Measurements from ENCODE around the gene ELF3. TPM values are rescaled to one million over a fixed set of nuclear protein-coding genes. Genes with fewer than 3 reads are reported as not detected.
"Not testable (repeated sequence)": the region's sequence is repeated elsewhere in the genome, so short reads cannot be mapped to it uniquely, and the experiment has no call there.

ELF3 gene
- total RNA-seq, 1 experiment from 2014 or later = 3.8 TPM

DNA sequence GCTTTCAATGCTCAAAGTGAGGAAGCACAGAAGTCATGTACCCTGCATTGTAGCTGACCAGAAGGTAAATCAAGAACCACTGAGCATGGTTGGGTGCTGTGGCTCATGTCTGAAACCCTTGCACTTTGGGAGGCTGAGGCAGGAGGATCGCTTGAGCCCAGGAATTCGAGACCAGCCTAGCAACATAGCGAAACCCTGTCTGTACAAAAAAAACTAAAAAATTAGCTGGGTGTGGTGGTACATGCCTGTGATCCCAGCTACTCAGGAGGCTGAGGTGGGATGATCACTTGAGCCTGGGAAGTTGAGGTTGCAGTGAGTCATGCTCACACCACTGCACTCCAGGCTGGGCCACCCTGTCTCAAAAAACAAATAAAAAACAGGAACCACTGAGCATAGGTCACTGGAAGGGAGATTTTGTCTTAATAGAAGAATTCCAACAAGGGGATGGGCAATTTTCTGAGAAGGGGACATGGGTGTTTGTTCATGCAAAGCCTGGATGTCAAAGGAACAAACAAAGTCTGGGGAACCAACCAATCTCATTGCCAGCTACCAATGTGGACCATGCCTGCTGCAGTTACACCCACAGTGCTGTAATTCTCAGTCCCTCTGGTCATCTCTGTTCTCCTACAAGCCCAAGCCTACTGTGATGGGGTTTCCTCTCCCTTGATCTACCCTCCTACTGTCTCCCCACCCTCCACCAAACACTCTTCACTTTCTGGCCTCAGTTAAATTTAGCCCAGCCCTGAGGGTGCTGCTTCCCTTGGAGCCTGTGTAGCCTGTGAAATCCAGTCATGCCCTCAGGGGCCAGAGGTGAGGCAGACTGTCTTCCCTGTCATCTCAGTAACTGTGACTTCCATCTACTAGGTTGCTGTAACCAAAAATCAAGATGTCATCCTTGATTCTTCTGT lies 47.9 kb downstream of the ELF3 start:
- in situ Hi-C loops (cut with HindIII; ENCODE audit: low sequenced_read_pairs) = no loop called here
- DNase-seq (ENCODE audit: low spot score) = no peak

DNA sequence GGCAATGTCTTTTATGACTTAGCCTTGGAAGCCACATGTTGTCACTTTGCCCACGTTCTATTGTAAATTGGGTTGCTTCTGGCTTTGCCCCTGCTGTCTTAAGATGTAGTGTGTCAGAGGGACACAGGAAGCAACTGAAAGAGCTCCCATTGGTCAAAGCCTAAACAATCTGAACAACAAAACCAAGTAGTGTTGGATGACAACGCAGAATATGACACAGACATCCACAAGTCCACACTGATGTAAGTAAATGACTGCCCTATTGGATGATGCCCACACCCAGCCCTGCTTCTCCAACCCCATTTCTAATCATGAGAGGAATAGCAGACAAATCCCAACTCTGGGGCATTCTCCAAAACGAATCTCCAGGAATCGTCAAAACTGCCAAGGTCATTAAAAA lies 50.7 kb downstream of the ELF3 start:
- in situ Hi-C loops (cut with HindIII; ENCODE audit: low sequenced_read_pairs) = no loop called here

DNA sequence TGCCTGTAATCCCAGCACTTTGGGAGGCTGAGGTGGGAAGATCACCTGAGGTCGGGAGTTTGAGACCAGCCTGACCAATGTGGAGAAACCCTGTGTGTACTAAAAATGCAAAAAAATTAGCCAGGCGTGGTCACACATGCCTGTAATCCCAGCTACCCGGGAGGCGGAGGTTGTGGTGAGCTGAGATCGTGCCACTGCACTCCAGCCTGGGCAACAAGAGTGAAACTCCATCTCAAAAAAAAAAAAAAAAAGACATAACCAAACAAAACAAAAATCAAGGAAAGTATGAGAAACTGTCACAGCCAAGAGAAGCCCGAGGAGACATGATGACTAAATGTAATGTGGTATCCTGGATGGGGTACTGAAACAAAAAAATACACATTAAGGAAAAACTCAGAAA lies 51.4 kb downstream of the ELF3 start:
- DNase-seq (ENCODE audit: low spot score); in situ Hi-C loops (cut with HindIII; ENCODE audit: low sequenced_read_pairs): not testable (repeated sequence)

More for the DNA sequence above, 50.7 kb downstream of the ELF3 start:
- no peak for DNase-seq (ENCODE audit: low spot score)

DNA sequence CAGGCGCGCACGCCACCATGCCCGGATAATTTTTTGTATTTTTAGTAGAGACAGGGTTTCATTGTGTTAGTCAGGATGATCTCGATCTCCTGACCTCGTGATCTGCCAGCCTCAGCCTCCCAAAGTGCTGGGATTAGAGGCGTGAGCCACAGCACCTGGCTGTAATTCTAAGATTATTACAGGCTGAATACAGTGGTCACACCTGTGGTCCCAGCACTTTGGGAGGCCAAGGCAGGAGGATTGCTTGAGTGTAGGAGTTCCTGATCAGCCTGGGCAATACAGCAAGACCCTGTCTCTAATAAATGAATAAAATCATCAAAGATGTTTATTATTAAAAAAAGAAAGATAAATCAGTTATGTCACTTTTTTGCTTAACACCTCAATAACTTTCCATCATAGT lies 52.2 kb downstream of the ELF3 start:
- DNase-seq (ENCODE audit: low spot score); in situ Hi-C loops (cut with HindIII; ENCODE audit: low sequenced_read_pairs): not testable (repeated sequence)

DNA sequence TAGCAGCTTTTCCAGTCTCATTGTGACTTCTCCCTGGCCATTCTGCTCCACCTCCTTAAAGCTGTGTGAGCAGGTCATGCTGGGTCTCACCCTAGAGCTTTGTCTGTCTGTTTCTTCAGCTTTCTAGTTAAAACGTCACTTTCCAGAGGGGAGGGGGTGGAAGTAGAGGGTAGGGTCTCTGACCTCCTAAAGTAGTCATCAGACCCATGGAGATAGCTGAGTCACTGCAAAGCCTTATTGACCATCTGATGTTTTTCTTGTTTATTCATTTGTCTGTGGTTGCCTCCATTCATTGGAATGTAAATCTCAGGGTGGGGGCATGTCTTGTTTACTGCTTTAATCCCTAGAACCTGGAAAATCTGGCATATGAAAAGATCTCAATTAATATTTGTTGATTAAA lies 52.7 kb downstream of the ELF3 start:
- in situ Hi-C loops (cut with HindIII; ENCODE audit: low sequenced_read_pairs) = no loop called here
- DNase-seq (ENCODE audit: low spot score) = no peak

DNA sequence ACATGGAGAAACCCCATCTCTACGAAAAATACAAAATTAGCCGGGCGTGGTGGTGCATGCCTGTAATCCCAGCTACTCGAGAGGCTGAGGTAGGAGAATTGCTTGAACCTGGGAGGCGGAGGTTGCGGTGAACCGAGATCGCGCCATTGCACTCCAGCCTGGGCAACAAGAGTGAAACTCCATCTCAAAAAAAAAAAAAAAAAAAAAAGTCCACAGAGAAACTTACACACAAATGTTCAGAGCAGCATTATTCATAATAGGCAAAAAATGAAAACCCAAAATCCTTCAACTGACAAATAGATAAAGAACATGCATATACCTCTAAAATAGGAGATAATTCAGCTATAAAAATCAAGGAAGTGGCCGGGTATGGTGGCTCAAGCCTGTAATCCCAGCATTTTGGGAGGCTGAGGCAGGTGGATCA lies 54.5 kb downstream of the ELF3 start:
- in situ Hi-C loops (cut with HindIII; ENCODE audit: low sequenced_read_pairs); DNase-seq (ENCODE audit: low spot score): not testable (repeated sequence)

Other genes with a start within 250 kb of the ELF3 start
- gene IPO9, start 181.4 kb upstream of the ELF3 start, total RNA-seq (2014; rRNA removed; shearing (Covaris generic)) = 22.9 and 32.7 TPM in 2 replicates
- gene SHISA4, start 121.7 kb upstream of the ELF3 start, total RNA-seq (2014; rRNA removed; shearing (Covaris generic)) = 0.31 and 4.2 TPM in 2 replicates
- 2.4 and 2.5 TPM in 2 replicates for gene LMOD1, start 64.0 kb upstream of the ELF3 start, total RNA-seq (2014; rRNA removed; shearing (Covaris generic))
- gene TIMM17A, start 55.1 kb upstream of the ELF3 start, total RNA-seq (2014; rRNA removed; shearing (Covaris generic)) = 71.1 and 85.0 TPM in 2 replicates
- gene RNPEP, start 27.9 kb upstream of the ELF3 start, total RNA-seq (2014; rRNA removed; shearing (Covaris generic)) = 60.2 and 79.5 TPM in 2 replicates
- gene GPR37L1, start 112.3 kb downstream of the ELF3 start, total RNA-seq (2014; rRNA removed; shearing (Covaris generic)) = not detected in 2 replicates
- gene ARL8A, start 134.2 kb downstream of the ELF3 start, total RNA-seq (2014; rRNA removed; shearing (Covaris generic)) = 15.1 and 17.0 TPM in 2 replicates
- gene PTPN7, start 150.0 kb downstream of the ELF3 start, total RNA-seq (2014; rRNA removed; shearing (Covaris generic)) = not detected in 2 replicates
- not detected in 2 replicates for gene LGR6, start 183.2 kb downstream of the ELF3 start, total RNA-seq (2014; rRNA removed; shearing (Covaris generic))